Stimulated activated CD4-positive, alpha-beta T cell treated with anti-CD3 and anti-CD28 coated beads, Interleukin-4, amount 100 ng/mL, for 48 hours (primary cell): ENCODE data around the gene C16orf95.
"Not testable (repeated sequence)": the region's sequence is repeated elsewhere in the genome, so short reads cannot be mapped to it uniquely, and the experiment has no call there.

ENCODE experiments used
- DNase-seq, 2 donors: peaks; one replicate each; pipeline ENCODE4 v3.0.0-alpha.2; 2020; ENCODE audit warnings: low read depth in 2 of 2

C16orf95 gene

GRCh38 chr16:87346517-87347060, 29.4 kb upstream of the C16orf95 start:
- no peak for DNase-seq

DNA sequence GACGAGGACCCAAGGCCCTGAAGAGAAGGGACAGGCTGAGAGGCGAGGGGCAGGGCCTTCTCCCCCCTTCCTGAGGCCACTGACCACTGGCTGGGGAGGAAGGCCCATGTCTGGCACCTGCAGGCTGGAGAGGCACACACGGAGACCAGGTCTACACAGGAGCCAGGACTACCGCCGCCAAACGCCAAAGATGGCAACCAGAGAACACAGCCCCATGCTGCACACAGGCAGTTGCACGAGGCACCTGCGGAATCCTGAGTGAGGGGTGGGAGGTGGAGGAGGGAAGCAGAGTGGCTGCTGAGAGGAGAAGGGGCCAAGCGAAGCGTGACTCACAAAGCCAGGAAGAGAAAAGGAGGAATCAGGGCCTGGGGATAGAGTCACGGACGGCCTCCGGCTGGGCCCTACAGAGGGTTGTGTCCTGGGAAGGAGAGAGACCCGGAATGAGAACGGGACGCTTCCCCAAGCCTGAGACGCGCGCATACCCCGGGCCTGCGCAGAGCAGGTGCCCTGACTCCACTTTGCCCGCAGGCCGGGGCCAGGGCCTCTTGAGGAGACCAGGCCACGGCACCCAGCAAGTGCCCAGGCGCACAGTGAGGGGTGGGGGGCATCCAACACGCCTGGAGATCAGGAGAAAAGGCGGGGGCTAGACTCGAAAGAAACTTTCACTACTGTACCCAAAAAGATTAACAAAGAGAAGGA, 28.7 kb upstream of the C16orf95 start:
- DNase-seq: no peak

- DNase-seq: peak; percentile 15 to 24
These were observed 27.9 kb upstream of the C16orf95 start for GRCh38 chr16:87344931-87345631.

DNA sequence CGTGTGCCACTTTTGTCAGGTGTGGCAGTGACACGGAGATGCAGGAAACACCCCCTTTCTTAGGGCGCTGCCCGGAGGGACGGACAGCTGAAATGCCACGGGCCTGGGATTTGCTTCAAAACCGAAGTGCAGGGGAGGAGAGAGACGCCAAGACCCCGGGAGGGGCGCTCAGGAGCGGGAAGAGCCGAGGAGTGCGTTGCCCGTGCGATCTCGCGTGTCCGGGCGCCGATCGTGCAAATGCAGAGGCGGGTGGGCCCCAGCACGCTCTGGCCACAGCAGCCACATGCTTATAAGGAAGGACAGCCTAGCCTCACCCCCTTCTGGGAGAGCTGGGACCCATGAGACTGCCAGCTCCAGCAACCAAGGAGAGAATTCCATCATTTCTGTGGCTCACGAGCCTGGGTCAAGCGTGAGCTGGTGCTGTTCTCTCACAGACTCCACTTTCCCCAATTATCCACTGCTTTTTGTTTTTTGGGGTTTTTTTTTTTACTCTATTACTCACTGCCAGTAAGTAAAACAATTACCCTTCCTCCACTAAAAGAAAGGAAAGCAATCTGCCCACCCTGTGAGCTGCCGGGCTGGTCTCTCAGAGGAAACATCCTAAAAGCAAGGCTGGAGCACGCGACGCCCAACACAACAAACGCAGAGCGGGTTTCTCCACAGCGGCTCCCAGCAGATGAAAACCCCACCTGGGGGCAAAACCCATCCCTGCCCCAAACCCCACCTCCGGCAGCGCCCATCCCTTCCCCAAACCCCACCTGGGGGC, 27.2 kb upstream of the C16orf95 start:
- no peak for DNase-seq

DNA sequence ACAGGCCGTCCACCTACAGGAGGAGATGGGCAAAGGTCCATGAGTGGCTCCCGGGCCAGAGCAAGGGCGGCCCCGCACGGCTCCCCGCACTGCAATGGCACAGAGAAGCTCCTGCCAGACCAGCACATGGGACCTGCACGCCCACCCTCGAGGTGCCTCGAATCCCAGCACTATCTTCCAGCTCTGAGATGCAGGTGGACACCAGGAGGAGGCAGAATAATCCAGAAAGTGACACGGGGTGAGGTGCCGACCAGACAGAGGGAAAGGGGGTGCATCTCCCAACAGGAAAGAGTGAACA, 26.5 kb upstream of the C16orf95 start:
- DNase-seq: no peak

- DNase-seq: no peak
These were observed 26.0 kb upstream of the C16orf95 start for GRCh38 chr16:87342978-87343752.

GRCh38 chr16:87342504-87342903, 25.3 kb upstream of the C16orf95 start:
- no peak for DNase-seq

GRCh38 chr16:87340198-87340597, 23.0 kb upstream of the C16orf95 start:
- no peak for DNase-seq

GRCh38 chr16:87339724-87340105, 22.5 kb upstream of the C16orf95 start:
- not testable (repeated sequence) for DNase-seq

- no peak for DNase-seq
These were observed 22.0 kb upstream of the C16orf95 start for GRCh38 chr16:87339086-87339723.

GRCh38 chr16:87338155-87338765, 21.1 kb upstream of the C16orf95 start:
- no peak for DNase-seq

- DNase-seq: no peak
These were observed 20.1 kb upstream of the C16orf95 start for GRCh38 chr16:87337262-87337771.

GRCh38 chr16:87336434-87337240, 19.4 kb upstream of the C16orf95 start:
- DNase-seq: no peak

GRCh38 chr16:87335625-87336433, 18.6 kb upstream of the C16orf95 start:
- no peak for DNase-seq

DNA sequence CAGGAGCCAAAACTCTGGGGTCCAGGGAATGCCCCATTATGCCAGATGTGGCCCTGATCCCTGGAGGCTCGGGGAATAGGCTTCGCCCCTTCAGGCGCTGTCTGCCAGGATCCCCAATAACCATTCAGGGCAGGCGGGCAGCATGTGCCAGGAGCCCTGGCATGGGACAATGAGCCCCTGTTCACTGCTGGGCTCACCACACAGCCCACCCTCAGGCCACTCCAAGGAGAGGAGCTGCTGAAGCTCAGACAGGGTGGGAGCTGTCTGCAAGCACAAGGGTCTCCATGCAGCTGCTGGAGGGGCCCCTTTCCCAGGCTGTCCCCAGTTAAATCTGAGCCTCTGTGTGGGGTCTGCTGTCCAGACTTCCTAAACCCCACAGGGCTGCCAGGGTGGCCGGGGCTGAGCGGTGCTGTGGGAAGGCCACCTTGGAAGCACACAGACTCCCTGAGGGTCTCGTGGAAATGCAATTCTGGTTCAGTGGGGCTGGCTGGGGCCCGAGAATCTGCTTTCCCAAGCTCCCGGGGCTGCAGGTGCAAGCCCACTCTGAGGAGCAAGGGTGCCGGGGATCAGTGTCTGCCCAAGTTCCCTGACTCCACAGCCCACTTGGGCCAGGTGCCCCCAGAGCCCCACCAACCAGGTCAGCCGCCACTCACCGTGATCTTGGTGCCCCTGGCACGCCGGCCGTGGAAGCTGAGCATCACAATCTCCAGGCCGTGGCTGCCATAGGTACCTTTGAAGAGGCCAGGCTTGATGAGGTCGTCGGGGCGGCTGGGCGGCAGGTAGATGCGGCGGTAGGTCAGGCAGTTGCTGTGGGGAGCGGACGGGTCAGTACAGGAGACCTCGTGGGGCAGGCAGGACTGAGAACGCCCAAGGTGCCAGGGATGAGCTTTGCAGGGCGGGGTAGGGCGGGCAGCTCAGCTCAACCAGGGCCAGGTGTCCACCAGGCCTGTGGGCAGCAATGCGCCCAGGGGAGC, 17.7 kb upstream of the C16orf95 start:
- DNase-seq: no peak

- no peak for DNase-seq
These were observed 16.6 kb upstream of the C16orf95 start for GRCh38 chr16:87333581-87334331.

- no peak for DNase-seq
These were observed 15.9 kb upstream of the C16orf95 start for GRCh38 chr16:87333101-87333500.
